HG03342 (cell line): ENCODE data around the gene UGT1A7.

Experiments used
- ATAC-seq: cut with Tn5 transposase; IDR thresholded peaks from one replicate; pipeline ENCODE4 v1.9.1; 2021; ENCODE audit warnings: mild to moderate bottlenecking, moderate library complexity; ENCODE audit not compliant: unreplicated experiment

UGT1A7 gene

GRCh38 chr2:233758141-233758540, 76.4 kb downstream of the UGT1A7 start:
- no peak for ATAC-seq

GRCh38 chr2:233758849-233759248, 77.1 kb downstream of the UGT1A7 start:
- ATAC-seq: no peak

DNA sequence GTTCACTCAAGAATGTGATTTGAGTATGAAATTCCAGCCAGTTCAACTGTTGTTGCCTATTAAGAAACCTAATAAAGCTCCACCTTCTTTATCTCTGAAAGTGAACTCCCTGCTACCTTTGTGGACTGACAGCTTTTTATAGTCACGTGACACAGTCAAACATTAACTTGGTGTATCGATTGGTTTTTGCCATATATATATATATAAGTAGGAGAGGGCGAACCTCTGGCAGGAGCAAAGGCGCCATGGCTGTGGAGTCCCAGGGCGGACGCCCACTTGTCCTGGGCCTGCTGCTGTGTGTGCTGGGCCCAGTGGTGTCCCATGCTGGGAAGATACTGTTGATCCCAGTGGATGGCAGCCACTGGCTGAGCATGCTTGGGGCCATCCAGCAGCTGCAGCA, 78.3 kb downstream of the UGT1A7 start, which contains the start of gene UGT1A1:
Gene UGT1A1 (plus strand): TSS at position 228 of the 400 bp plus-strand sequence. CDS start 18 bp downstream, at position 246.
- ATAC-seq: no peak

DNA sequence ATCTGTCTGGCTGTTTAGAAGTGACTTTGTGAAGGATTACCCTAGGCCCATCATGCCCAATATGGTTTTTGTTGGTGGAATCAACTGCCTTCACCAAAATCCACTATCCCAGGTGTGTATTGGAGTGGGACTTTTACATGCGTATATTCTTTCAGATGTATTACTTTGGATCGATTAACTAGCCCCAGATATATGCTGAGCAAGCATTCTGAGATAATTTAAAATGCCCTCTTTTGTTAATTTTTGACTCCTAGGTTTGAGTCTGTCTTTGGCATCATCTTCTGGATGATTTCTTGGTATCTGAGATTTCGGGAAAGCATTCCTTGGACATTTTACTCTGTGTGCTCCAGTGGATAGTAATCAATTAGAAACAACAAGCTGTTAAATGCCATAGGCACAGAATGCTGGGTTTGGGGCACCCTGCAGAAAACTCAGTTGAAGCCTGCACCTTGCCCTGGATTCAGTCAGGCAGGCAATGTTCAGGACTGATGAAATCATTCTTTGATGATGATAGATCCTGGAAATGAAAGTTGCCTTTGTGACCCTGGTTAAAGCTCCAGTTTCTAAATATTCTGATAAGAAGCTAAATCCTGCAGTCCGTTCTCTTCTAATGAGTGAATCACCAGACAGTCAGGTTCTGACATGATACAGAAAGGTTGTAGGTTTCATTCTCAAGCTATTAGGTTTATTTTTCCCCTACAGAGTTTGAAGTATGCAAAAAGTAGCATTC, 79.5 kb downstream of the UGT1A7 start:
- ATAC-seq: no peak

DNA sequence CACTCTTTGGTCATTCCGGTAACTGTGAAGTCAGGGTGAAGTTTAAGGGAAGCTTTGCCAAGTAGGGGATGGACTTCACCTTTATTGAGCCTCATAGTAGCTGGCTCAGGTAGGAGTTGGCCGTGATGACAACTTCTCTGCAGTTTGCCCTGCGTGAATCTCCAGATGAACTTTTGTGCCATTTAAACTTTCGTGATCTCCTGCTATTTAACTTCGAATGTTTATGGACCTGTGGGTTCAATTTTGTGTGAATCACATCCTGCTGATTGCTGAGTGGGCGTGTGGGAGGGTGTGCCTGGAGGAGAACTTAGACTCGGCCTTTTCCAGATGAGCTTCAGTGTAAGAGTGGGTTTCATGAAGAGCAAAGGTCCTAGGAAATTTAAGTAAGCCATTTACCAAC, 82.6 kb downstream of the UGT1A7 start:
- ATAC-seq: no peak

DNA sequence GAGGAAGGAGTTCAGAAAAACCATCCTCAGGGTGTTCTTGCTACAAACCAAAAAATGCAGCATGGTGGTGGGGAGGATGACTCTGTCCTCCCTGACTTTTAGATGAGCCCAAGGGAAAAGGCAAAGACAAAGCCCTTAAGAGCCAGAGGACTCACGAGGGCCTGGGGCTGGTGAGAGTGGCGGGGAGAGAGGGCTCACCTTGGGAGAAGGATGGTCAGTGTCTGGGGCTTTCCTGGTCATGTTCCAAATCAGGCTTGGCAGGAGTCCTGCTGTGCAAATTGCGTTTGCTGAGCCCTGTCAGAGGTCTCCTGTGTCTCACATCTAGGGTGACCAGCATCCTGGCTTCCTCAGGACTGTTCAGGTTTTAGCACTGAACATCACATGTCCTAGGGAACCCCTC, 83.1 kb downstream of the UGT1A7 start:
- no peak for ATAC-seq

- ATAC-seq: no peak
Measured at GRCh38 chr2:233766416-233766815, 84.7 kb downstream of the UGT1A7 start.

DNA sequence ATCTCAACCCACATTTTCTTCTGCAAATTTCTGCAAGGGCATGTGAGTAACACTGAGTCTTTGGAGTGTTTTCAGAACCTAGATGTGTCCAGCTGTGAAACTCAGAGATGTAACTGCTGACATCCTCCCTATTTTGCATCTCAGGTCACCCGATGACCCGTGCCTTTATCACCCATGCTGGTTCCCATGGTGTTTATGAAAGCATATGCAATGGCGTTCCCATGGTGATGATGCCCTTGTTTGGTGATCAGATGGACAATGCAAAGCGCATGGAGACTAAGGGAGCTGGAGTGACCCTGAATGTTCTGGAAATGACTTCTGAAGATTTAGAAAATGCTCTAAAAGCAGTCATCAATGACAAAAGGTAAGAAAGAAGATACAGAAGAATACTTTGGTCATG, 86.4 kb downstream of the UGT1A7 start:
- no peak for ATAC-seq

- no peak for ATAC-seq
Measured at GRCh38 chr2:233769260-233769659, 87.6 kb downstream of the UGT1A7 start.

- no peak for ATAC-seq
Measured at GRCh38 chr2:233772153-233772552, 90.5 kb downstream of the UGT1A7 start.

GRCh38 chr2:233772583-233772982, 90.9 kb downstream of the UGT1A7 start:
- no peak for ATAC-seq

DNA sequence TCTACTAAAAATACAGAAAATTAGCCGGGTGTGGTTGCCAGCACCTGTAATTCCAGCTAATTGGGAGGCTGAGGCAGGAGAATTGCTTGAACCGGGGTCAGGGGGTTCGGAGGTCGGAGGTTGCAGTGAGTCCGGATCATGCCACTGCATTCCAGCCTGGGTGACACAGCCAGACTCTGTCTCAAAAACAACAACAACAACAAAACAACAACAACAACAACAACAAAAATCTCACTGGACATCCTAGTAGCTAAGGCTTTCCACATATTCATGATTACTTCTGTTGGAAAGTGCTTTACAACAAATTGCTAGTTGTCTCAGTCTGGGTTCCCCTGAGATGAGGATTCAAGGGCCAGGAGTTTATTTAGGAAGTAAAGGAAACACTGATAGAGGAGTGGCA, 92.2 kb downstream of the UGT1A7 start:
- no peak for ATAC-seq

- no peak for ATAC-seq
Measured at GRCh38 chr2:233775414-233775813, 93.7 kb downstream of the UGT1A7 start.

DNA sequence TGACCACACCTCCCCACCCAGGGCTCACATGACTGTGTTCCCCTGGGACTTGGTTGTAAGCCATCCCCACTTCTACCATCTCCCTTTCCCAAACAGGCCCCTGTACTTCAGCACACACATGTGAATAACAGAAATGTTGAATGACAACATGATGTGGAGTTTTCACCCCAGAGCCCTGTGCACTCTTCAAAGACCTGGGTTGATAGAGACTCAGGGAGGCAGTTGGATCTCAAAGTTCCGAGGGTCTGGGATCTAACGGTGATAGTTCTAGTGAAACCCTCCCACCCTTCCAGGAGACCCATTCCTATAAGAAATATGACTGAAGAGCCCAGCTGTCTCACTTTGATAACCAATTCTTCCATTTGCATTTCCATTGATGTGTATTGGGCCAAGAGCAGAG, 96.3 kb downstream of the UGT1A7 start, which contains the start of gene MROH2A:
Gene MROH2A (plus strand): TSS at position 301 of the 400 bp plus-strand sequence. CDS start 1,029 bp downstream, outside the sequence.
- no peak for ATAC-seq

GRCh38 chr2:233779722-233780121, 98.0 kb downstream of the UGT1A7 start:
- no peak for ATAC-seq

DNA sequence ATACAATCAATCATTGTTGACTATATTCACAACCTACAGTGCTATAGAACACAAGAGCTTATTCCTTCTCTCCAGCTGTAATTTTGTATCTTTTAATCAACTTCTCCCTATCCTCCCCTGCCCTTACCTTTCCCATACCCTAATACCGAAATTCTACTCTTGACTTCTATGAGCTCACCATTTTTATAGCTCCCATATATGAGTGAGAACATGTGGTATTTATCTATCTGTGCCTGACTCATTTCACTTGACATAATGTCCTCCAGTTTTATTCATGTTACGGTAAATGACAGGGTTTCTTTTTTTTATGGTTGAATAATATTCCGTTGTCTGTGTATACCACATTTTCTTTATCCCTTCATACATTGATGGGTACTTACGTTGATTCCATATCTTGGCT, 99.1 kb downstream of the UGT1A7 start:
- ATAC-seq: no peak

DNA sequence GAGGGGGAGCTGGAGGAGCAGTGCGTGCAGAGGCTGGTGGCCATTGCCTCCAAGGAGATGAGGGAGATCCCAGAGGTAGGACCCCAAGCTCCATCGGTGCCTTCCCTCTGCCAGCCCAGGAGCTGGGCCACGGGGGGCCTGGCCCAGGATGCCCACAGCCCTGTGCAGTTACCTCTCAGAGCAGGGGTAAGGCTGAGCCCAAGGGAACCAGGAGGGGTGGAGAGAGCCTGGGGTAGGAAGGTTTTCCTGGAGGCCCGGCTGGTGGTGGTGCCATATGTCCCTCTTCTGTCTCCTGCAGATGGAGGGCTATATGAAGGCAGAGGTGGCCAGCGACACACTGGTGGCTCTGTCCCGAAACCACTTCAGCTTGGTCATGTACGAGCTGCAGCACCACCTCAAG, 107.9 kb downstream of the UGT1A7 start:
- no peak for ATAC-seq

DNA sequence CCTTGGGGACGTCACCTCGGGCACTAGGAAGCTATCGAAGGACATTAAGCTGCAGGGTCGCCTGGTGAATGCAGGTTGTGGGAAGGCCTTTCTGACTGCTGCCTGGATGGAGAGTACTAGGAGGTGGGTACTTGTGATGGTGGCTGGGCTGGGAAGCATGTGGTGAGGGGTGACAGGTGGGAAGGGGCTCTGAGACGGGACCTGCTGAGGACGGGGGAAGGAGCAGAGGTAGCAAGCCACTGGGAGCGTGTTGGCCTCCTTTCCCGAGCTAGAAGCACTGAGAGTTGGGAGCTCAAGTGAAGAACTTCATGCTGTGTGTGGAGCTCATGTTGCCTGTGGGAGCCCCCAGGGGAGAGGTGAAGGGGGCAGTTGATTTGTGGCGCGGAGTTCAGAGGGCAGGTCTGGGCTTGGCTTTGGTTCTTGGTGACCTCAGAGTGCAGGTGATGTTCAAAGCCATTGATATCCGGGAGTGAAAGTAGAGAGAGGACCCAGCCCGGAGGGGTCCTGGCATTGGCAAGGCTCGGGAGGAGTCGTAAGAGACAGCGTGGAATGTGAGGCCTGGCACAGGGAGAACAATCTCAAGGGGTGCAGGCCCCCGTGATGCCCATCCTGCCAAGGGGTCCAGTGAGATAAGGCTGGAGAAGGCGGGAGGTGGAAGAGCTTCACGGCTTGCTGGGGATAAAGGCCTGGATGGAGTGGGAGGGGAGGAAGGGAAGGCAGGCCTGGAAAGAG, 109.6 kb downstream of the UGT1A7 start:
- ATAC-seq: no peak

- ATAC-seq: no peak
Measured at GRCh38 chr2:233791883-233792329, 110.2 kb downstream of the UGT1A7 start.

GRCh38 chr2:233792720-233793119, 111.0 kb downstream of the UGT1A7 start:
- ATAC-seq: no peak

- no peak for ATAC-seq
Measured at GRCh38 chr2:233793465-233794127, 111.9 kb downstream of the UGT1A7 start.
